Cerebellar nuclear complex (tissue), 1 donor: ENCODE measurements around the gene ZNF384.
"Not testable (repeated sequence)": the region's sequence is repeated elsewhere in the genome, so short reads cannot be mapped to it uniquely, and the experiment has no call there.

Experiments used
- DNase-seq, 2 experiments: peaks; one replicate each; lab custom pipeline; 2025; lab: John Stamatoyannopoulos, UW

The ZNF384 gene

GRCh38 chr12:6688999-6689882, at the start of gene ZNF384:
Gene ZNF384, minus strand, starts transcription at chr12:6689375. Its CDS starts 9,855 bp downstream, at chr12:6679520.
- DNase-seq = peak; percentile 94 to 99

- DNase-seq = no peak
Observed at GRCh38 chr12:6736754-6737153, 47.6 kb upstream of the ZNF384 start.

- DNase-seq = peak in 1 of 2 experiments; percentile 48
Observed at GRCh38 chr12:6735448-6736191, 46.4 kb upstream of the ZNF384 start.

GRCh38 chr12:6734506-6735387, 45.6 kb upstream of the ZNF384 start:
- peak in 1 of 2 experiments; percentile 52 for DNase-seq

- DNase-seq = no peak
Observed at GRCh38 chr12:6730169-6730568, 41.0 kb upstream of the ZNF384 start.

- no peak for DNase-seq
Observed at GRCh38 chr12:6729186-6729585, 40.0 kb upstream of the ZNF384 start.

- DNase-seq = no peak
Observed at GRCh38 chr12:6725350-6725749, 36.2 kb upstream of the ZNF384 start.

- no peak for DNase-seq
Observed at GRCh38 chr12:6724409-6724797, 35.2 kb upstream of the ZNF384 start.

GRCh38 chr12:6723607-6724408, 34.6 kb upstream of the ZNF384 start, which contains the start of gene COPS7A:
Gene COPS7A, plus strand, starts transcription at chr12:6724046. Its CDS starts 611 bp downstream, at chr12:6724657.
- DNase-seq = peak; percentile 91 to 98

GRCh38 chr12:6722863-6723262, 33.7 kb upstream of the ZNF384 start:
- DNase-seq = no peak

GRCh38 chr12:6716874-6717437, 27.8 kb upstream of the ZNF384 start:
- no peak for DNase-seq

- not testable (repeated sequence) for DNase-seq
Observed at GRCh38 chr12:6716031-6716873, 27.1 kb upstream of the ZNF384 start.

GRCh38 chr12:6708960-6709394, 19.8 kb upstream of the ZNF384 start:
- DNase-seq = no peak

GRCh38 chr12:6708351-6708750, 19.2 kb upstream of the ZNF384 start:
- DNase-seq = not testable (repeated sequence)

- no peak for DNase-seq
Observed at GRCh38 chr12:6703631-6704030, 14.5 kb upstream of the ZNF384 start.

- no peak for DNase-seq
Observed at GRCh38 chr12:6701078-6701768, 12.0 kb upstream of the ZNF384 start.

GRCh38 chr12:6700646-6701051, 11.5 kb upstream of the ZNF384 start, which contains the start of gene PIANP:
Gene PIANP, minus strand, starts transcription at chr12:6700815. Its CDS starts 2,754 bp downstream, at chr12:6698061.
- peak in 1 of 2 experiments; percentile 38 for DNase-seq

- DNase-seq = no peak
Observed at GRCh38 chr12:6699989-6700645, 10.9 kb upstream of the ZNF384 start.
